LNCAP (cell line): ENCODE results near the gene ERBIN.

Source experiments
- CTCF ChIP-seq: fragments of 450-650 bp; IDR thresholded peaks from 2 replicates; pipeline ENCODE4 v1.5.1; 2017; ENCODE audit warnings: mild to moderate bottlenecking

ERBIN gene

GRCh38 chr5:66004216-66004615 is 77.8 kb downstream of the ERBIN start:
- no peak for TF ChIP-seq CTCF

DNA sequence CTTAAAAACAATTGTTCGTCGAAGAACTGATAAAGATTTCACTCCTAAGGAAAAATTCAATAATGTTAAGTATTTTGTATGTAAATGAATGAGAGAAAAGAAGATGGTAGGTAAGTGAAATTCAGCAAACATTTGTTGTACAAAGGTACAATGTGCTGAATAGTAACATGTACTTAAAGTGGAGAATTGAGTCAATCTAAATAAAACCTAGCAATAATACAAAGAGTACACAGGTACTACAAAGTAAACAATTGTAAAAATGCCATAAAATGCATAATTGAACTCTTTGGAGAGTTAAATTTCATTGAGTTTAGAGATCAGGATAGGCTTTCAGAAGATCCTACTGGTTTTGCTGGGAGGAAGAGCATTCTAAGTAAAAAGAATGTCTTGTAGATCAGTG is 82.9 kb downstream of the ERBIN start:
- no peak for TF ChIP-seq CTCF

DNA sequence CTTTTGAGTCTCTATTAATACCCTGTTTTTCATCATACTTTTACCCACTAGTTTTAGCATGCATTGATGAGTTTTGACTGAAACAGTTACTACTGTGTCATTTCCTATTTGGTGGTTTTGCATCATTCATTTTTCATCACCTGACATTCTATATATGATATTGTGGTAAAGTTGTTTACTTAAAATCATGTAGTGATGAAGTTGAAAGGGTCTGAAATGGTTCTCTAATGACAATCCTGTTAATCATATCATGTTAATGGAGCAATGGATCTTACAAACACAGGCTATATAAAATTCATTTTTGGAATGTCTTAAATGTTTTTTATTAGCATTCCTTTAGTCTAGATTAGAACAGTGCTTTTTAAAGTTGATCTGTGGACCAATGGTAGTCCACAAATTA is 84.1 kb downstream of the ERBIN start:
- TF ChIP-seq CTCF = no peak

DNA sequence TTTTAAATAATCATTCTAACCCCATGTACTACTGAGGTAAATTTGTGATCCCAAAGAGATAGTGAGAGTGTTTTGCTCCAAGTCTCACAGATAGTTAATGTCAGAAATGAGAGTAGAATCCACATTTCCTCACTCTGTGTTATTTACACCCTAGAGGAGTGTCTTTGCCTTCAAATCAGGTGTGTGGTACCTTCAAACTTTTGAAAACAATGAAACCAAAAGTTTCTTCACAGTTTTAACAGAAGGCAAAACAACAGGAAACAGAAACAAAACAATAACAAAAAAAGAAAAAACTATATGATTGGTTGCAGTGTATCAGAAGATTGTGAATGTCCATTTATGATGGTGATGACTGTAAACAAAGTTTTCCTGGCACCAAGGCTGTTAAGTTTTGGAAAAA is 85.9 kb downstream of the ERBIN start:
- TF ChIP-seq CTCF = no peak

DNA sequence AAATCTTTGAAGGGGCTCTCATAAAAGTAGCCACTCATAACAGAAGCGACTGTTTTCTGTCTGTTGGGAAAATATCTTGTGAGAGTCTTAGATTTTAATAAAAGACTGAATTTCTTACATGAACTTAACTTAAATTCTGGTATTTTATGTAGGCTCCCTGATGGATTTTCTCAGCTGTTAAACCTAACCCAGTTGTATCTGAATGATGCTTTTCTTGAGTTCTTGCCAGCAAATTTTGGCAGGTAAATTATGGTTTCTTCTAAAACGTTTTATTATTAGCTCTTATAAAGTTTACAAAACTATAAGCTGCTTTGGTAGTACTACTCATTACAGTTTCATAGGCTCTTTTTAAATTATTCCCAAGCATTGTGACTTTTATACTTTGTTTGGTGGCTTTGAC is 87.0 kb downstream of the ERBIN start:
- no peak for TF ChIP-seq CTCF

DNA sequence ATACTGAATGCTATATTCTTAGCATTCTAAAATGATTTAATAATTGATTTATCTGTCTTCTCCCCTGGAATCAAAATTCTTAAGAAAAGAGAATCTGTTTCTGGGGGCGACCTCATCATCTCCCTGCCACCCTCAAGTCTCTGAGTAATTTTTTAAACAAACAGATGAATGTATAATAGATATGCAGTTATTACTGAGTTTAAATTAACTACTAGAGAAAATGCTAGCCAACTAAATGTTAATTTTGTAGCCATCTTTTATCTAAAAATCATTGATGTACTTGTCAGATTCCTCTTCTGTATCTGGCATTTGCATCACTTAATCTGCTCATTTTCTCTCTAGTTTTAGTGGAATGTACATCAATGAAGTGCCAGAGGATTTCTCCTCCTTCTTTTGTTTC is 87.5 kb downstream of the ERBIN start:
- no peak for TF ChIP-seq CTCF

DNA sequence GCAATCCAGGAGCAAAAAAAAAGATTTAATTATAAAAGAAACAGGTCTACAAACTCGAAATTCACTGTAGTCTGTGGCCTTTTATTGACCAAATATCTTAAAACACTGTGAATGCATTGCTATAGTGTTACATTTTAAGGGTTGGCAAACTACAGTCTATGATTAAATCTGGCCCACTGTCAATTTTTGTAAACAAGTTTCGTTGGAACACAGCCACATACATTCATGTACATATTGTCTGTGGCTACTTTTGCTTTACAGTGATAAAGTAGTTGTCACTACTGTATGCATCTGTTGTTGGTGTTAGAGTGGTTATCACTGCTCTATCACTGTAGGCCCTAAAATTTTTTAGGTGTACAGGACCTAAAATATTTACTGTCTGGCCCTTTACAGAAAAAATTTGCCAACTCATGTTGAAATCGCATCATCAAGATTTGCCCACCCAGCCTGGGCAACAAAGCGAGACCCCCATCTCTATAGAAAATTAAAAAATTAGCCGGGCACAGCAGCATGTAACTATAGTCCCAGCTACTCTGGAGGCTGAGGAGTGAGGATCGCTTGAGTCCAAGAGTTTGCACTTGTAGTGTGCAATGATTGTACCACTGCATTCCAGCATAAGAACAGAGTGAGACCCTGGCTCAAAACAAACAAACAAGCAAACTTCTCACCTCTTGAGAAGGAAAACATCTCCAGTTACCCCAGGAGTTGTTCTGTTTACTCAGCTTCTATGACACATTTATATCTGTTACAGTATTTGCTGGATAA is 89.0 kb downstream of the ERBIN start:
- no peak for TF ChIP-seq CTCF

- no peak for TF ChIP-seq CTCF
Observed at GRCh38 chr5:66021585-66021984, 95.2 kb downstream of the ERBIN start.
